Coronary artery (tissue), 2 donors: ENCODE data around the gene PHLDA2.

Experiments
- DNase-seq: peaks from one replicate; pipeline ENCODE4 v3.0.0-alpha.2; 2017; ENCODE audit warnings: low spot score
- H3K27ac ChIP-seq, 2 donors: fragments of 200-600 bp; sonication (generic); one replicate each; pipeline ENCODE4 v1.5.1; 2016 to 2019
- H3K4me3 ChIP-seq: fragments of 200-600 bp; sonication (generic); 2 replicates; pipeline ENCODE4 v1.5.1; 2016; ENCODE audit warnings: mild to moderate bottlenecking, moderate library complexity
- CTCF ChIP-seq: fragments of 200-600 bp; sonication (generic); IDR thresholded peaks from one replicate; pipeline ENCODE4 v1.5.1; 2019; ENCODE audit warnings: antibody characterized with exemption

The PHLDA2 gene

DNA sequence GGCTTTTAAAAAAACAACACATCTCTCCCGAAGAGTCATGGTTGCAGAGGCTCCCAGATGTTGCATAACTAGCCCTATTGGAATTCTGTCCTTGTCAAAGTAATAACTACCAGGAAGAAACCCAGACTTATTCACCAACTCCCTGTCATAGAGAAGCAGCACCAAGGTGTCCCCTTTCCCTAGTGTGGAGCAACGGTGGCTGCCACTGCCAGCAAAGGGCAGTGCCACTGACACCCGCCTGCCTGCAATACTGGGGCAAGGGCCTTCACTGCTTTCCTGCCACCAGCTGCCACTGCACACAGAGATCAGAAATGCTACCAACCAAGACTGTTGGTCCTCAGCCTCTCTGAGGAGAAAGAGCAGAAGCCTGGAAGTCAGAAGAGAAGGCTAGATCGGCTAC, 35.6 kb upstream of the PHLDA2 start:
- Histone ChIP-seq H3K27ac (no peak overlapping the region), H3K4me3 (no peak overlapping the region)
- no peak for DNase-seq
- TF ChIP-seq CTCF: no peak

- DNase-seq: no peak
- Histone ChIP-seq H3K4me3 (no peak overlapping the region), H3K27ac (no peak overlapping the region)
- no peak for TF ChIP-seq CTCF
Observed at GRCh38 chr11:2963761-2964160, 34.5 kb upstream of the PHLDA2 start.

DNA sequence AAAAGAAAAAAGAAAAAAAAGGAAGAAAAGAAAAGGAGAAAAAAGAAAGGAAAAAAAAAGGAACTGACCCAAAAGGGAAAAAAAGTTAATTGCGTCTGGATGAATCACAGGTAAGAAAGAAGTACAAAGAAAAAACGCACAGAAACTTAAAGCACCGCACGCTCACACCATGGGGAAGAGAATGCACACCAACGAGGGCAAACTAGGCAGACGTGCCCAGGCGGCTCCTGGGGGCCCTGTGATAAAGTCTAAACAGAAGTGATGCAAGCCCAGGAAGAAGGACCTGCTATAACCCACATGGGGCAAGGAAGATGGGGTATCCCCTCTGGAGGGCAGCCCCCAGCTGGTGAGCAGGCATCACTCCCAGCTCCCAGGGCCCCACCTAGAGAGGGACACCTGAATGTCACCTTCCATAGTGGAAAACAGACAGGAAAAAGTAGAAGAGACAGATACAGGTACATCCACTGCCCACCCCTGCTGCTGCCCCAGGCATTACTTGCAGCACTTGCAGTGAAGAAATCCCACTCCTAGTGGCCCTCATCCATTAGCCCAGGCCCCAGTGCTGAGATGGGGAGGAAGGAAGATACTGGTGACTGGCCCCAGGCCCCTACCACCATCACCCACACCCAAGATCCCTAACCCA, 34.0 kb upstream of the PHLDA2 start:
- H3K27ac ChIP-seq: no peak overlapping the region

GRCh38 chr11:2961080-2961479, 31.9 kb upstream of the PHLDA2 start:
- no peak for TF ChIP-seq CTCF
- no peak for DNase-seq
- Histone ChIP-seq H3K27ac (no peak overlapping the region), H3K4me3 (no peak overlapping the region)

More for the DNA sequence above, 34.0 kb upstream of the PHLDA2 start:
- no peak for DNase-seq
- no peak overlapping the region for H3K4me3 ChIP-seq
- no peak for TF ChIP-seq CTCF

GRCh38 chr11:2960139-2960538, 30.9 kb upstream of the PHLDA2 start:
- no peak for DNase-seq
- Histone ChIP-seq H3K27ac (no peak overlapping the region), H3K4me3 (no peak overlapping the region)
- no peak for TF ChIP-seq CTCF

DNA sequence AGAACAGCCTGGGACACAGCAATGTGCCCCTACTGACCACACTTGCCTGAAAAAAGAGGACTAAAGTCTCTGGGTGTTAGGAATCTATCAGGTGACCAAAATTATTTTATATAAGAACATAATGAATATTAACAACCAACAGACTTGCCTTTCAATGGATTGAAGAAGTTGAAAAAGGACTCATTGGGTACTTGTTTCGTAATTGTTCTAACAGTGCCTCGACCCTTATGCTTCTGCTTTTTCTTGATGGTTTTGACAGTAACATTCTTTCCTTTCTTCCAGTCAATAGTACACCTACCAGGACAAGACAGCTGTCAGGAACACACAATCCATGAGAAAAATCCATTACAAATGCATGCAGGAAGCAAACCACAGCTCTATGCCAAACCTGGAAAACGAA, 29.0 kb upstream of the PHLDA2 start:
- H3K27ac ChIP-seq: no peak overlapping the region
- DNase-seq: no peak
- TF ChIP-seq CTCF: no peak
- H3K4me3 ChIP-seq: no peak overlapping the region

GRCh38 chr11:2955906-2956476, 26.8 kb upstream of the PHLDA2 start:
- no peak overlapping the region for H3K27ac ChIP-seq
- DNase-seq: no peak
- H3K4me3 ChIP-seq: no peak overlapping the region
- no peak for TF ChIP-seq CTCF
